ENCODE measurements around the gene TNFSF10. TPM values are rescaled to one million over a fixed set of nuclear protein-coding genes. Genes with fewer than 3 reads are reported as not detected.

The TNFSF10 gene
- total and polyA plus RNA-seq, 2 of the 4 experiments (the other 2 are of a cell fraction) = 0.63 to 1.3 TPM

- Histone ChIP-seq H3K14ac (replicated peaks; ENCODE audit: low read depth, low read length) (no peak overlapping the region), H3K79me1 (ENCODE audit: low read depth in 1 of 2, low read length in 2 of 2) (no peaks in the 10 kb centered on the region), H2BK5ac (ENCODE audit: low read depth, low read length, poor library complexity, severe bottlenecking) (no peak overlapping the region), H3K9me1 (ENCODE audit: insufficient read depth, low read length) (peaks cover 7% of the 10 kb centered on the region), H3K4me3 (ENCODE audit: insufficient read depth, low read depth, low read length) (no peak overlapping the region), H2BK120ac (ENCODE audit: low read depth, low read length) (no peak overlapping the region), H3K27ac (ENCODE audit: insufficient read depth, low read length) (no peak overlapping the region), H3K4me2 (ENCODE audit: low read depth, low read length) (no peak overlapping the region), H3K36me3 (ENCODE audit: control insufficient read depth, insufficient read depth, low read length) (no peaks in the 10 kb centered on the region), H3K18ac (ENCODE audit: low read depth, low read length) (no peak overlapping the region), H3K27me3 (ENCODE audit: control insufficient read depth, insufficient read depth, low read length) (no peaks in the 10 kb centered on the region), H4K8ac (ENCODE audit: low read depth in 2 of 2, low read length in 2 of 2) (no peak overlapping the region), H2AK5ac (ENCODE audit: low read depth, low read length) (no peak overlapping the region), H3K9ac (ENCODE audit: low read depth, low read length) (no peak overlapping the region), H3K4ac (ENCODE audit: low read depth, low read length) (no peak overlapping the region), H2AFZ (replicated peaks; ENCODE audit: low read length, poor library complexity) (no peak overlapping the region), H3K23ac (ENCODE audit: low read depth, low read length) (no peak overlapping the region), H4K20me1 (ENCODE audit: insufficient read depth, low read length) (no peaks in the 10 kb centered on the region), H4K91ac (ENCODE audit: insufficient read depth, low read depth, low read length) (no peak overlapping the region), H3K56ac (ENCODE audit: extremely low read depth, insufficient read depth, low read length) (no peak overlapping the region), H3K4me1 (ENCODE audit: control insufficient read depth, insufficient read depth, low read length) (peaks cover 9% of the 10 kb centered on the region), H2AK9ac (replicated peaks; ENCODE audit: low read depth, low read length, poor library complexity) (no peak overlapping the region), H3K9me3 (ENCODE audit: control insufficient read depth, insufficient read depth, low read length) (no peaks in the 10 kb centered on the region), H2BK20ac (ENCODE audit: low read depth, low read length) (no peak overlapping the region), H2BK15ac (ENCODE audit: low read depth, low read length) (no peak overlapping the region), H4K5ac (ENCODE audit: low read depth, low read length) (no peak overlapping the region)
- DNase-seq (no peak), ATAC-seq (ENCODE audit: low read depth) (no peak)
- no peak for TF ChIP-seq CEBPB (IDR thresholded peaks at IDR 0.05; ENCODE audit: low read depth, low read length)
- no peak for TF ChIP-seq MAFK (IDR thresholded peaks at IDR 0.05; ENCODE audit: low read depth, low read length)
- no peak for TF ChIP-seq FOS (IDR thresholded peaks at IDR 0.05; ENCODE audit: low read depth, low read length)
- no peak for TF ChIP-seq RFX5 (IDR thresholded peaks at IDR 0.05; ENCODE audit: low read depth, low read length)
- no peak for TF ChIP-seq NFE2L2 (IDR thresholded peaks at IDR 0.05; ENCODE audit: low read depth, low read length)
- TF ChIP-seq ELK1 (IDR thresholded peaks at IDR 0.05; ENCODE audit: borderline replicate concordance, low read depth, low read length) = no peak
- TF ChIP-seq MXI1 (IDR thresholded peaks at IDR 0.05; ENCODE audit: borderline replicate concordance, low read depth, low read length) = no peak
- no peak for TF ChIP-seq POLR2A (IDR thresholded peaks at IDR 0.05; ENCODE audit: low read depth, low read length)
- no peak for TF ChIP-seq RCOR1 (IDR thresholded peaks at IDR 0.05; ENCODE audit: insufficient replicate concordance, low read length)
- TF ChIP-seq BHLHE40 (IDR thresholded peaks at IDR 0.05; ENCODE audit: low read depth, low read length) = no peak
- no peak for TF ChIP-seq RAD21 (IDR thresholded peaks at IDR 0.05; ENCODE audit: low read length)
- no peak for TF ChIP-seq MAZ (IDR thresholded peaks at IDR 0.05; ENCODE audit: borderline replicate concordance, low read depth, low read length)
- no peak for TF ChIP-seq CHD1 (IDR thresholded peaks at IDR 0.05; ENCODE audit: low read depth, low read length)
- no peak for TF ChIP-seq SMC3 (IDR thresholded peaks at IDR 0.05; ENCODE audit: low read depth, low read length)
- ChIA-PET POLR2A (ENCODE audit: unreplicated experiment) (no interaction called here), CTCF (no interaction called here)
- dilution Hi-C loops (cut with HindIII; ENCODE audit: low sequenced_read_pairs, unreplicated experiment) (no loop called here), intact Hi-C loops (cut with micrococcal nuclease) (no loop called here), in situ Hi-C loops (cut with MboI; ENCODE audit: low sequenced_read_pairs) (no loop called here)
- no TSS peak for BruUV-seq (replicated peaks)
Observed at GRCh38 chr3:172552607-172553006, 29.4 kb upstream of the TNFSF10 start.
